Measurements from ENCODE around the gene E2F8. TPM values are rescaled to one million over a fixed set of nuclear protein-coding genes. Genes with fewer than 3 reads are reported as not detected.

The E2F8 gene
- total RNA-seq, 1 donor from 2014 or later = 0.27 TPM

DNA sequence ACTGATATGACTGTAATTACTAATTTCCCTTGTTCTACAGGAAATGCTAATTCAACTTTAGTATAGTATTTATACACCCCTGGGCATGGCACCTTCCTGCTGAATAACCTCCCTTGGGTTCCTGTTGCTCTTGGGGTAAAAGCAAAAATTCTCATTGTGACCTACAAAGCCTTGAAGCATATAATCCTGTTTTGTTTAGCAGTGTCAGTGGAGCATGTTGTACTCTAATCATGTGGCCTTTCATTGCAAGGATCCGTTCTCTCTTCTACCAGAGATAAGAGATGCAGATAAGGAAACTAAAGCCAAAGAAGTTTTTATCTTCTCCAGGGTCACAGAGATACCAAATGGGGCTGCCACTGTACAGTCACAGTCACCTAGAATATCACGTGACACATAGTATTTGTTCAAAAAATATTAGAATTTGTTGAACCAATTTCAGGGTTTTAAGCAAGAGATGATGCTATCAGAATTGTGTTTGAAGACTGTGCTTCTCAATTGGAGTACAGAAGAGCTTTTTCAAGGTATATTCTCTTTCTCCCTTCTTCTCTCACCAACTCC, 64.0 kb downstream of the E2F8 start:
- Mint-ChIP-seq H3K36me3 (ENCODE audit: low read depth, unreplicated experiment) (peaks cover 12% of the 10 kb centered on the region), H3K9me3 (ENCODE audit: unreplicated experiment) (no peaks in the 10 kb centered on the region), H3K27me3 (ENCODE audit: low read depth, unreplicated experiment) (no peaks in the 10 kb centered on the region), H3K4me3 (ENCODE audit: unreplicated experiment) (no peak overlapping the region), H3K4me1 (ENCODE audit: low read depth, unreplicated experiment) (no peaks in the 10 kb centered on the region), H3K27ac (ENCODE audit: unreplicated experiment) (no peak overlapping the region)
- FAIRE-seq (no peak), DNase-seq (ENCODE audit: low read depth) (no peak)
- H3K4me1 ChIP-seq (ENCODE audit: insufficient read depth, low read length) = no peaks in the 10 kb centered on the region
- TF ChIP-seq, protein P1, sequence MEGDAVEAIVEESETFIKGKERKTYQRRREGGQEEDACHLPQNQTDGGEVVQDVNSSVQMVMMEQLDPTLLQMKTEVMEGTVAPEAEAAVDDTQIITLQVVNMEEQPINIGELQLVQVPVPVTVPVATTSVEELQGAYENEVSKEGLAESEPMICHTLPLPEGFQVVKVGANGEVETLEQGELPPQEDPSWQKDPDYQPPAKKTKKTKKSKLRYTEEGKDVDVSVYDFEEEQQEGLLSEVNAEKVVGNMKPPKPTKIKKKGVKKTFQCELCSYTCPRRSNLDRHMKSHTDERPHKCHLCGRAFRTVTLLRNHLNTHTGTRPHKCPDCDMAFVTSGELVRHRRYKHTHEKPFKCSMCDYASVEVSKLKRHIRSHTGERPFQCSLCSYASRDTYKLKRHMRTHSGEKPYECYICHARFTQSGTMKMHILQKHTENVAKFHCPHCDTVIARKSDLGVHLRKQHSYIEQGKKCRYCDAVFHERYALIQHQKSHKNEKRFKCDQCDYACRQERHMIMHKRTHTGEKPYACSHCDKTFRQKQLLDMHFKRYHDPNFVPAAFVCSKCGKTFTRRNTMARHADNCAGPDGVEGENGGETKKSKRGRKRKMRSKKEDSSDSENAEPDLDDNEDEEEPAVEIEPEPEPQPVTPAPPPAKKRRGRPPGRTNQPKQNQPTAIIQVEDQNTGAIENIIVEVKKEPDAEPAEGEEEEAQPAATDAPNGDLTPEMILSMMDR (IDR thresholded peaks at IDR 0.05; ENCODE audit: insufficient read depth, low read depth, low read length) = no peak
- no peak for TF ChIP-seq EZH2 (IDR thresholded peaks at IDR 0.05; ENCODE audit: insufficient read depth, low read length)
- no peaks in the 10 kb centered on the region for H3K79me2 ChIP-seq (ENCODE audit: insufficient read depth, low read length)
- H4K20me1 ChIP-seq (ENCODE audit: insufficient read depth, low read length) = no peaks in the 10 kb centered on the region
- no peaks in the 10 kb centered on the region for H3K9me3 ChIP-seq (ENCODE audit: insufficient read depth, low read depth, low read length)
- no peak overlapping the region for H3K4me2 ChIP-seq (ENCODE audit: low read length)
- no peak overlapping the region for H2AFZ ChIP-seq (ENCODE audit: low read depth, low read length)
- no peaks in the 10 kb centered on the region for H3K27me3 ChIP-seq (ENCODE audit: insufficient read depth, low read length)
- H3K36me3 ChIP-seq (ENCODE audit: insufficient read depth, low read length) = peaks cover 11% of the 10 kb centered on the region
- H3K4me3 ChIP-seq (ENCODE audit: insufficient read depth, low read depth, low read length) = no peak overlapping the region
- no peak overlapping the region for H3K9ac ChIP-seq (ENCODE audit: low read length)
- no peak overlapping the region for H3K27ac ChIP-seq (ENCODE audit: low read depth, low read length)

Other genes starting within 250 kb of the E2F8 start
- gene MRGPRX2, start 180.2 kb downstream of the E2F8 start, total RNA-seq = not detected in 2 replicates
- 9.2 and 10.6 TPM in 2 replicates for gene ZDHHC13, start 123.8 kb downstream of the E2F8 start, total RNA-seq
- gene CSRP3, start 39.0 kb downstream of the E2F8 start, total RNA-seq = 0.43 and 0.70 TPM in 2 replicates